Right lobe of liver (tissue), 6 donors: Measurements from ENCODE around the gene MIA. TPM values are rescaled to one million over a fixed set of nuclear protein-coding genes. Genes with fewer than 3 reads are reported as not detected.

Experiments
- ATAC-seq, 4 donors: fragments of 200-7000 bp; cut with Tn5 transposase; one replicate each; pipeline ENCODE4 v1.9.1; 2020; ENCODE audit warnings: mild to moderate bottlenecking in 4 of 4, moderate library complexity in 4 of 4
- DNase-seq, 3 donors: peaks; one replicate each; pipeline ENCODE4 v3.0.0-alpha.2; 2020
- H3K27ac ChIP-seq, 3 donors: fragments of 200-600 bp; one replicate each; pipeline ENCODE4 v1.8.0; 2022
- H3K27me3 ChIP-seq, 2 donors: fragments of 200-600 bp; one replicate each; pipeline ENCODE4 v1.8.0; 2022
- H3K36me3 ChIP-seq, 4 donors: fragments of 200-600 bp; sonication (generic) in 1 of 4; one replicate each; pipeline versions ENCODE4 v1.5.1 to v1.8.0; 2017 to 2022; ENCODE audit warnings: control low read depth in 1 of 4
- H3K4me1 ChIP-seq, 4 donors: fragments of 200-600 bp; sonication (generic) in 1 of 4; one replicate each; pipeline versions ENCODE4 v1.5.1 to v1.8.0; 2017 to 2022; ENCODE audit warnings: control low read depth in 1 of 4
- H3K4me3 ChIP-seq, 3 donors: fragments of 200-600 bp; one replicate each; pipeline ENCODE4 v1.8.0; 2022
- H3K9me3 ChIP-seq, 4 donors: fragments of 200-600 bp; sonication (generic) in 1 of 4; one replicate each; pipeline versions ENCODE4 v1.5.1 to v1.8.0; 2017 to 2022; ENCODE audit warnings: control low read depth in 1 of 4
- CTCF ChIP-seq, 4 donors: fragments of 200-600 bp in 3 of 4; fragments of 450-650 bp in 1 of 4; IDR thresholded peaks; one replicate each; pipeline versions ENCODE4 v1.5.1 to v1.8.0; 2016 to 2022; ENCODE audit warnings: antibody characterized with exemption in 4 of 4, mild to moderate bottlenecking in 2 of 4
- POLR2A ChIP-seq: fragments of 450-650 bp; IDR thresholded peaks from one replicate; pipeline ENCODE4 v1.6.1; 2017; ENCODE audit warnings: antibody characterized with exemption, mild to moderate bottlenecking
- WGBS: methylation state at CpG from one replicate; pipeline ENCODE4 v1.1.6; 2018; ENCODE audit warnings: low coverage, low lambda C conversion rate; ENCODE audit not compliant: insufficient coverage; ENCODE audit errors: missing lambda C conversion rate; 5-methylcytosine and 5-hydroxymethylcytosine counted together
- intact Hi-C, 2 donors: fragments of 100-400 bp; cut with DNase I; formaldehyde crosslinking; loops; one replicate each; pipeline versions ENCODE4 v1.11.2 to v1.14.1; 2022
- total RNA-seq, 6 experiments: library from RNA; depleted of rRNA in 2 of 6; stranded (reverse); fragments of >200 nt in 2 of 6; fragmentation: NEBNext Ultra II Directional in 3 of 6; extraction: Animal tissue kit (Norgen Biotek cat#: 25700) in 3 of 6; gene quantifications; one replicate each; pipeline versions ENCODE4 v1.1.0 to v1.2.4, GENCODE V29; 2016 to 2023
- donor health status: DM: no; HTN: yes; CAD: no.
- donor health status: DM: no; HTN: no; CAD: no.
- donor health status: DM: no; HTN: no; CAD: no.
- donor health status: DM: no; HTN: yes; CAD: no.
- donor health status: DM: no; HTN: yes; CAD: no.

Gene MIA
- total RNA-seq, 6 experiments from 2014 or later = 0.86 to 1.9 (median 1.1) TPM; not detected in 3

- H3K36me3 ChIP-seq = peaks cover 0 to 15% (median 0%) of the 10 kb centered on the region in 4 donors
- intact Hi-C loops = loop anchor here in 1 of 2 donors (10.0 kb wide), 1 partner anchor 138 kb away; no protein-coding TSS in a partner anchor
- H3K4me1 ChIP-seq = peaks cover 0 to 62% (median 25%) of the 10 kb centered on the region in 4 donors
- no peaks in the 10 kb centered on the region for H3K9me3 ChIP-seq
- H3K27ac ChIP-seq = peak overlapping the region; percentile 24 to 71 (median 35)
- DNase-seq = peak in 1 of 3 donors; percentile 67
- TF ChIP-seq POLR2A = no peak
- no peak for TF ChIP-seq CTCF (IDR thresholded peaks at IDR 0.05)
- peak overlapping the region in 1 of 3 donors; percentile 16 for H3K4me3 ChIP-seq
- no peak for ATAC-seq
- 19% methylated on average over 4 of the region's 11 CpGs for WGBS
- no peaks in the 10 kb centered on the region for H3K27me3 ChIP-seq
Observed at GRCh38 chr19:40802300-40803169, 27.2 kb downstream of the MIA start.

DNA sequence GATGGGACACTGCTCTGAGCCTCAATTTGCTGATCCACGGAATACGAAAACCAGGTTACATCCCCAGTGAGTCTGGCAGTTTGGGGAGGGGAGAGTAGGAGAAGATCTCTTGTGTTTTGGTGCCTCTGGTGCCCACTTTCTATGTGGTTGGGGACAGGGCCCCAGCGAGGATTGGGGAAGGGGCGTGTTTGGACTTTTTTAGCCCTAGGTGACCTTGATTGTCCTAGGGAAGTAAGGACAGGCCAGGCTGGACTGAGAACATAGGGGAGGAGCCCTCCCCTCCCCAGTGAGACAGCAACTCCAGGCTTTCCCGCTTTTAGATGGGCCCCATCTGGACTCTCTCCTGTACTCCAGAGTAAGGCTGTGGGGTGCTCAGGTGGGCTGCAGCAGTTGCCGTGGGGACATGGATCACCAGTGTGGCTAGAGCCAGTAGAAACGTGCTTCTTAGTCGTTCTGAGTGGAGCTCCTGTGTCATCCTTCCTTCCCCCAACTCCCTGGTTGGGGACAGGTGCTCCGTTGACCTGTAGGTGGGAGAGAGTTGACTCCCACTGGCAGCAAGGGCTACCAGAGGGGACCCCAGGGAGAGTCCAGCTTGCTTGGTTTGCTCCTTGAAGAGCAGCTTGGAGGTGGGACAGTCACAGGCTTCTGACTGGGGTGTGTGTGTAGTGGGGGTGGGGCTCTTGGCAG, 28.0 kb downstream of the MIA start:
- Histone ChIP-seq H3K27me3 (no peaks in the 10 kb centered on the region), H3K4me3 (no peak overlapping the region), H3K36me3 (peaks cover 0 to 23% (median 5%) of the 10 kb centered on the region in 4 donors), H3K4me1 (peaks cover 0 to 62% (median 22%) of the 10 kb centered on the region in 4 donors), H3K9me3 (no peaks in the 10 kb centered on the region), H3K27ac (peak overlapping the region; percentile 35 to 71 (median 58))
- 0% methylated on average over 1 of the region's 9 CpGs for WGBS
- ATAC-seq = no peak
- TF ChIP-seq CTCF (IDR thresholded peaks at IDR 0.05) = no peak
- TF ChIP-seq POLR2A = no peak
- intact Hi-C loops = loop anchor here in 1 of 2 donors (10.0 kb wide), 1 partner anchor 139 kb away; no protein-coding TSS in a partner anchor
- DNase-seq = no peak

DNA sequence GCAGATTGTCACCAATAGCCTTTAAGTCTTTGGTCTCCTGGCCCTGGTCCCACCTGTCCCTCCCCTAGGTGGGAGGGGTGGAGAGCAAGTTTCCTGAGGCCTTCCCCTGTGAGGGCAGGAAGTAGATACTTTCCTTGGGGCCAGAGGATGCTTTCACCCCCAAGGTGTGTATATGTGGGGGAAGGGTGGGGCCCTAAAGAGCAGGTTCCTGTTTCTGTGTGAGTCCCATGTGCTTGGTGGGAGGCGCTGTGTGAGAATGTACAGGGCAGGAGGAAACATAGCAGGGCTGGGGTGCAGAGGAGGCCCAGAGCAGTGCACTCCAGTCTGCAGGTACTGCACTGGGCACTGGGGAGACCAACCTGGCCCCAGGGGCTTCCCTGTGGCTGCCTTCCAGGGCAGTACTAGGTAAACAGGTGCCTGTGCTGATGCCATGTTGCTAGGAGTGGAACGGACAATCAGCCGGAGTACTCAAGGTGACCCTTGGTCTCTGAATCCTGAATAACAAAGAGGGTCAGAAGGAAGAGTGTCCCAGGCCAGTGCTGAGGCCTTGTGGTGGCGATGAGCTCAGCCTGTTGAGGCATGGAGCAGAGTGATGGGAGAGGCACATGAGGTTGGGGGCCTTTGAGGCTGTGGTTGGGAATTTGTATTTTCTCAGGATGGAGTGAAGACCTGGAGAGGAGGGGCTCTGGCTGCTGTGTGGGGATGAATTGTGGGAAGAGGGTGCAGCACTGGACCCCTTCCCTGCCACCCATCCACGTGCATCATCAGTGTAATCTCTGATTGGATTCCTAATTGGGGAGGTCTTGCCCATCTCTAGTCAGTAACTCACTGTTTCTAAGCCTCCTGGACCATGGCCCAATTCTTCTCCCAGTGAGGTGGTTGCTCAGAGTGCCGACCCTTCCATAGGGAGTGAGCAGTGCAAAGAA, 28.8 kb downstream of the MIA start:
- ATAC-seq (peak; percentile 0 to 34 (median 6)), DNase-seq (peak in 1 of 3 donors; percentile 70)
- Histone ChIP-seq H3K4me3 (no peak overlapping the region), H3K27me3 (no peaks in the 10 kb centered on the region), H3K36me3 (peaks cover 0 to 30% (median 9%) of the 10 kb centered on the region in 4 donors), H3K4me1 (peaks cover 0 to 62% (median 22%) of the 10 kb centered on the region in 4 donors), H3K9me3 (no peaks in the 10 kb centered on the region), H3K27ac (peak overlapping the region; percentile 35 to 71 (median 58))
- TF ChIP-seq CTCF (IDR thresholded peaks at IDR 0.05) = no peak
- no peak for TF ChIP-seq POLR2A
- WGBS = 33% methylated on average over 5 of the region's 6 CpGs
- intact Hi-C loops = loop anchor here in 1 of 2 donors (10.0 kb wide), 1 partner anchor 139 kb away; no protein-coding TSS in a partner anchor

GRCh38 chr19:40804783-40805242, 29.5 kb downstream of the MIA start:
- WGBS = 4% methylated on average over 5 of the region's 7 CpGs
- Histone ChIP-seq H3K27me3 (no peaks in the 10 kb centered on the region), H3K4me3 (no peak overlapping the region), H3K27ac (peak overlapping the region; percentile 43 to 71 (median 58)), H3K4me1 (peaks cover 0 to 62% (median 22%) of the 10 kb centered on the region in 4 donors), H3K36me3 (peaks cover 0 to 32% (median 9%) of the 10 kb centered on the region in 4 donors), H3K9me3 (no peaks in the 10 kb centered on the region)
- TF ChIP-seq POLR2A (no peak), CTCF (IDR thresholded peaks at IDR 0.05) (peak in 3 of 4 donors; percentile 5 to 30 (median 25))
- ATAC-seq = peak; percentile 54 to 73 (median 68)
- intact Hi-C loops = loop anchor here in 1 of 2 donors (10.0 kb wide), 1 partner anchor 140 kb away; no protein-coding TSS in a partner anchor
- peak; percentile 77 to 90 (median 90) for DNase-seq
